Fibroblast of pulmonary artery (primary cell): ENCODE data around the gene TPO.
"Not testable (repeated sequence)": the region's sequence is repeated elsewhere in the genome, so short reads cannot be mapped to it uniquely, and the experiment has no call there.

Source experiments
- DNase-seq: peaks from one replicate; pipeline ENCODE4 v3.0.0-alpha.2; 2010; ENCODE audit warnings: low read depth
- H3K4me3 ChIP-seq: replicated peaks from 2 replicates; pipeline ENCODE4 v1.5.1; 2011; ENCODE audit warnings: low read depth, mild to moderate bottlenecking, control low read depth, low read length, moderate library complexity
- TF ChIP-seq, protein P1 (sequence below): IDR thresholded peaks from 2 replicates; pipeline ENCODE4 v1.5.1; 2011; ENCODE audit warnings: mild to moderate bottlenecking, control low read depth, low read length, inconsistent platforms; ENCODE audit errors: missing control alignments

Gene TPO

GRCh38 chr2:1514391-1515072 is 101.3 kb downstream of the TPO start:
- H3K4me3 ChIP-seq, result no peak overlapping the region
- TF ChIP-seq, protein P1, sequence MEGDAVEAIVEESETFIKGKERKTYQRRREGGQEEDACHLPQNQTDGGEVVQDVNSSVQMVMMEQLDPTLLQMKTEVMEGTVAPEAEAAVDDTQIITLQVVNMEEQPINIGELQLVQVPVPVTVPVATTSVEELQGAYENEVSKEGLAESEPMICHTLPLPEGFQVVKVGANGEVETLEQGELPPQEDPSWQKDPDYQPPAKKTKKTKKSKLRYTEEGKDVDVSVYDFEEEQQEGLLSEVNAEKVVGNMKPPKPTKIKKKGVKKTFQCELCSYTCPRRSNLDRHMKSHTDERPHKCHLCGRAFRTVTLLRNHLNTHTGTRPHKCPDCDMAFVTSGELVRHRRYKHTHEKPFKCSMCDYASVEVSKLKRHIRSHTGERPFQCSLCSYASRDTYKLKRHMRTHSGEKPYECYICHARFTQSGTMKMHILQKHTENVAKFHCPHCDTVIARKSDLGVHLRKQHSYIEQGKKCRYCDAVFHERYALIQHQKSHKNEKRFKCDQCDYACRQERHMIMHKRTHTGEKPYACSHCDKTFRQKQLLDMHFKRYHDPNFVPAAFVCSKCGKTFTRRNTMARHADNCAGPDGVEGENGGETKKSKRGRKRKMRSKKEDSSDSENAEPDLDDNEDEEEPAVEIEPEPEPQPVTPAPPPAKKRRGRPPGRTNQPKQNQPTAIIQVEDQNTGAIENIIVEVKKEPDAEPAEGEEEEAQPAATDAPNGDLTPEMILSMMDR, result no peak
- DNase-seq, result no peak

- DNase-seq, result no peak
- TF ChIP-seq, protein P1, result no peak
- no peak overlapping the region for H3K4me3 ChIP-seq
Observed at GRCh38 chr2:1515073-1515430, 101.8 kb downstream of the TPO start.

DNA sequence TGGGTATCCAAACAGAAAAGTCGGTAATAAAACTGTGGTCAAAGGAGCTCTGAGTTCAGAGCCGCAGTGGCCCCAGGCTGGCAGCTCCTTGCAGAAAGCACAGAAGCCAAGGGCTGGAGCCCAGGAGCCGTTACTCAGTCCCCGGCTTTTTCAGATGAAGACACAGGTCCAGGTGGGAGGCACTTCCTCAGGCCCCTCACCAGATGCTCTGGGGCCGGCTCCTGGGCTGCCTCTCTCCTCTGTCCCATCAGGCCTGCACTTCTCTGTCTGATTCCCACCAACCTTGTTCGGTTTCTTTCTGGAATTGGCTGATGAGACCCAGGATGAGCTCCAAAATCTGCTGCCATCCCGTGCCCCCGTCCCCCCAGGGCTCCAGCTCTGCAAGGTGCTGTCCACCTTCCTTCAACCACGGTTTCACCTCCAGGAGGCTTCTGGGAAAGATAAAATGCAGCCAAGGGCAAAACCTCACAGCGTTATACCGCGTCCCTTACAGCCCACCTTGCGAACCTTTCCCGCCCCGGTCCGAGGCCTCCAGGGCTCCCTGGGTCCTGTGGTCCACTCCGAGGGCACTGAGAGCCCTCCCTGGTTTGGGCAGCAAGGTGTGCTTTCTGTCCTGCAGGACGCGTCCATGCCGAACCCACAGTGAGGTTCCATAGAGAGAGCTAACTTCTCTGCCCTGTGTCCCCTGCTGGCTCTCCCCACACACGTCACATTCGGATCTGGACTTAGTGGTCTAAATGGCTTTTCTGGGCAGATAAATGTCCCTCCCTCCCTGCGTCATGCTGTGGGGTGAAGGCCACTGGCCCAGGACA is 102.9 kb downstream of the TPO start:
- no peak overlapping the region for H3K4me3 ChIP-seq
- DNase-seq, result no peak
- TF ChIP-seq, protein P1, result no peak

DNA sequence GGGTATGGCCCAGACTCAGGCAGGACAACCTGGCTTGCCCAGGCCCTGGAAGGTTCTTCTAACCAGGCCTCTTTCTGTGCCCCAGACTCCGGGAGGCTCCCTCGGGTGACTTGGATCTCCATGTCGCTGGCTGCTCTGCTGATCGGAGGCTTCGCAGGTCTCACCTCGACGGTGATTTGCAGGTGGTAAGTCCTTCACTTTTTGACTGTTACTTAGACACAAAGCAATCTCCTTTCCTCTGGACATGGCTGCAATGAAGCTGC is 103.5 kb downstream of the TPO start:
- no peak for DNase-seq
- no peak overlapping the region for H3K4me3 ChIP-seq
- TF ChIP-seq, protein P1, result no peak

- not testable (repeated sequence) for H3K4me3 ChIP-seq, DNase-seq
Observed at GRCh38 chr2:1517291-1517690, 104.0 kb downstream of the TPO start.

DNA sequence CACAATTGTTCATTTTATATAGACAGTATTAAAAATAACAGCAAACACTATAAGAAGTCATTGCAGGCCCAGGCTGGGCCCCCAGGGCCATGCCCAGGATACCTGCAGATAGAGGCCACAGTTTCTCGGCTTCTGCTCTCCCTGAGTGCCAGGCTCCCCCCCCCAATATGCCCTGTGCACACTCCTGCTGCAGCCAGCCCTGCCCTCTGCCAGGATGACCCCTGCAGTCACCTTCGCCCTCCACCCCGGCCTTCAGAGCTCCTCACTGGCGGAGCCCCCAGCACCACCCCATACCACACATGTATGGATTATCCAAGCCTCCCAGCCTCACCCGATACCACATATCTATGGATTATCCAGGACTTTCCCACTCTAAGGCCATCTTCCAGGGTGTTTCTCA is 104.5 kb downstream of the TPO start:
- H3K4me3 ChIP-seq, result no peak overlapping the region
- TF ChIP-seq, protein P1, result no peak
- no peak for DNase-seq

DNA sequence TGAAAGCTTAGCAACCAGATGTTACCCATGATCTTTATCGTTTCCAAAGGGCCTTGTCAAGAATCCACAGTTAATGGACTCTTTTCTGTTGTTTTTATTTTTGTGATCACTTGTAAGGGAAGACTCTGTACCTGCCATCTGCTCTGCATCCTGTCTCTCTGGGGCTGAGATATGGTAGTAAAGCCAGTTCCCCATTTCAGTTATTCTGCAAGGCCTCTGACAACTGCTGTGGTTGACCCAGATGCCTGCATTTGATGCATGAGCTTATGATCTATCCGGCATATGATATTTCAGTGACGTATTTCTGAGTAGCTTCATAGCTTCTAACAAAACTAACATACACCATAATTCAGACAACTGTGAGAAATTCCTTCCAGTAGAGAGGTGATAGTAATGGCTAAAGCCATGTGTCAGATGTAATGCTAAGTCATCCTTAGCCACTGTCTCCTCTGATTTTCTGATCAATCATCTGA is 105.1 kb downstream of the TPO start:
- TF ChIP-seq, protein P1, result no peak
- no peak for DNase-seq
- no peak overlapping the region for H3K4me3 ChIP-seq
